Measurements from ENCODE around the gene KCND1.

KCND1 gene

DNA sequence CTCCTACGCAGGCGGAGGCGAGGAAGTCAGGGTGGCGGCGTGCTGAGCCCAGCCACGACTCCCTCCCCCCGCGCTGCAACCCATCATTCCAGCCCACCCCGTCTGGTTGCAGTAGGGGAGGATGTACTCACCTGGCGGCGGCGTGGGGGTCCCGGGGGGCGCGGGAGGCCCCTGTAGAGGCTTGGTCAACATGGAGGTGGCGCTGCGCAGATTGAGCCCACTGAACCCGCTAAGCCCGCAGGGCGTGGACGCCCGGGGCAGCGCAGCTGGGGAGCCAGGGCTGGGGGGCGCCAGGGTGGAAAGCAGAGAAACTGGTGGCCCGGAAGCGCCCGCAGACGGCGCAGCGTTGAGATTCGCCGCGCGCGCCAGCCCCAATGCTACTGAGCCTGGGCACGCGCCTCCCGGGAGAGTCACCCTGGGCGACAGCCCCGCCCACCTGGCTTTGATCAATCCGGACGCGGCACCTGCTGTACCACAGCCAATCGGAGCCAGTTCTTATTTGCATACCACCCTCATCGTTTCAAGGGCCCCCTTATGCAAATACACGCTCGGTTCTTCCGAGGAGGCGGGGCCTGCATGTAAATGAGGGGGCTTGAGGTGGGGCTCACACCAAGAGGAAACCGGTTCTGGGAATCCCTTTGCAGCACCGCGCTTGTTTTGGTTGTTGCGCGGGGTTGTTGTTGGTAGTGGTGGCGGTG, 52.9 kb downstream of the KCND1 start, which contains the start of gene PIM2 (continued):
- TF ChIP-seq KLF17 (tag by site-specific recombination; IDR thresholded peaks at IDR 0.05) (no peak), ZNF560 (tag by site-specific recombination; IDR thresholded peaks at IDR 0.05; ENCODE audit: borderline replicate concordance) (no peak), ZNF830 (tag by site-specific recombination; IDR thresholded peaks at IDR 0.05; ENCODE audit: low read depth) (no peak), ZNF426 (tag by site-specific recombination; IDR thresholded peaks at IDR 0.05) (no peak), ZNF501 (tag by site-specific recombination; IDR thresholded peaks at IDR 0.05) (0 out of 2 replicates have a peak, but pooled peaks have one; percentile 67), ZNF670 (tag by site-specific recombination; IDR thresholded peaks at IDR 0.05; ENCODE audit: low read depth) (no peak), ZNF157 (tag by site-specific recombination; IDR thresholded peaks at IDR 0.05) (no peak), ZNF366 (tag by site-specific recombination; conservative IDR thresholded peaks at IDR 0.05) (peak; percentile 77), ZNF398 (tag by site-specific recombination; IDR thresholded peaks at IDR 0.05) (peak; percentile 38; the same call in 1 of the 2 replicates), ZNF600 (tag by site-specific recombination; IDR thresholded peaks at IDR 0.05) (peak; percentile 65; the same call in 1 of the 2 replicates), OSR2 (tag by site-specific recombination; IDR thresholded peaks at IDR 0.05) (peak; percentile 64), ZNF561 (tag by site-specific recombination; IDR thresholded peaks at IDR 0.05; ENCODE audit: borderline replicate concordance) (0 out of 2 replicates have a peak, but pooled peaks have one; percentile 23), ZSCAN23 (tag by site-specific recombination; IDR thresholded peaks at IDR 0.05) (no peak), TSHZ1 (tag by site-specific recombination; IDR thresholded peaks at IDR 0.05; ENCODE audit: borderline replicate concordance) (no peak), SP2 (tag by site-specific recombination; IDR thresholded peaks at IDR 0.05) (peak; percentile 72), SP3 (tag by site-specific recombination; IDR thresholded peaks at IDR 0.05) (peak; percentile 68; the same call in 1 of the 2 replicates), ZNF610 (tag by site-specific recombination; IDR thresholded peaks at IDR 0.05; ENCODE audit: borderline replicate concordance) (no peak), ZNF391 (tag by site-specific recombination; IDR thresholded peaks at IDR 0.05; ENCODE audit: borderline replicate concordance, low read depth) (no peak), ZNF514 (tag by site-specific recombination; IDR thresholded peaks at IDR 0.05) (no peak), ZBTB7A (tag by site-specific recombination; IDR thresholded peaks at IDR 0.05; ENCODE audit: low read depth) (peak; percentile 30; the same call in 1 of the 2 replicates), ZNF626 (tag by site-specific recombination; IDR thresholded peaks at IDR 0.05) (no peak), KLF8 (tag by site-specific recombination; IDR thresholded peaks at IDR 0.05) (peak; percentile 32; the same call in 1 of the 2 replicates)
- TF ChIP-seq, protein P1, sequence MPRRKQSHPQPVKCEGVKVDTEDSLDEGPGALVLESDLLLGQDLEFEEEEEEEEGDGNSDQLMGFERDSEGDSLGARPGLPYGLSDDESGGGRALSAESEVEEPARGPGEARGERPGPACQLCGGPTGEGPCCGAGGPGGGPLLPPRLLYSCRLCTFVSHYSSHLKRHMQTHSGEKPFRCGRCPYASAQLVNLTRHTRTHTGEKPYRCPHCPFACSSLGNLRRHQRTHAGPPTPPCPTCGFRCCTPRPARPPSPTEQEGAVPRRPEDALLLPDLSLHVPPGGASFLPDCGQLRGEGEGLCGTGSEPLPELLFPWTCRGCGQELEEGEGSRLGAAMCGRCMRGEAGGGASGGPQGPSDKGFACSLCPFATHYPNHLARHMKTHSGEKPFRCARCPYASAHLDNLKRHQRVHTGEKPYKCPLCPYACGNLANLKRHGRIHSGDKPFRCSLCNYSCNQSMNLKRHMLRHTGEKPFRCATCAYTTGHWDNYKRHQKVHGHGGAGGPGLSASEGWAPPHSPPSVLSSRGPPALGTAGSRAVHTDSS (tag by site-specific recombination; IDR thresholded peaks at IDR 0.05) = 0 out of 2 replicates have a peak, but pooled peaks have one; percentile 46
- TF ChIP-seq, protein P2, sequence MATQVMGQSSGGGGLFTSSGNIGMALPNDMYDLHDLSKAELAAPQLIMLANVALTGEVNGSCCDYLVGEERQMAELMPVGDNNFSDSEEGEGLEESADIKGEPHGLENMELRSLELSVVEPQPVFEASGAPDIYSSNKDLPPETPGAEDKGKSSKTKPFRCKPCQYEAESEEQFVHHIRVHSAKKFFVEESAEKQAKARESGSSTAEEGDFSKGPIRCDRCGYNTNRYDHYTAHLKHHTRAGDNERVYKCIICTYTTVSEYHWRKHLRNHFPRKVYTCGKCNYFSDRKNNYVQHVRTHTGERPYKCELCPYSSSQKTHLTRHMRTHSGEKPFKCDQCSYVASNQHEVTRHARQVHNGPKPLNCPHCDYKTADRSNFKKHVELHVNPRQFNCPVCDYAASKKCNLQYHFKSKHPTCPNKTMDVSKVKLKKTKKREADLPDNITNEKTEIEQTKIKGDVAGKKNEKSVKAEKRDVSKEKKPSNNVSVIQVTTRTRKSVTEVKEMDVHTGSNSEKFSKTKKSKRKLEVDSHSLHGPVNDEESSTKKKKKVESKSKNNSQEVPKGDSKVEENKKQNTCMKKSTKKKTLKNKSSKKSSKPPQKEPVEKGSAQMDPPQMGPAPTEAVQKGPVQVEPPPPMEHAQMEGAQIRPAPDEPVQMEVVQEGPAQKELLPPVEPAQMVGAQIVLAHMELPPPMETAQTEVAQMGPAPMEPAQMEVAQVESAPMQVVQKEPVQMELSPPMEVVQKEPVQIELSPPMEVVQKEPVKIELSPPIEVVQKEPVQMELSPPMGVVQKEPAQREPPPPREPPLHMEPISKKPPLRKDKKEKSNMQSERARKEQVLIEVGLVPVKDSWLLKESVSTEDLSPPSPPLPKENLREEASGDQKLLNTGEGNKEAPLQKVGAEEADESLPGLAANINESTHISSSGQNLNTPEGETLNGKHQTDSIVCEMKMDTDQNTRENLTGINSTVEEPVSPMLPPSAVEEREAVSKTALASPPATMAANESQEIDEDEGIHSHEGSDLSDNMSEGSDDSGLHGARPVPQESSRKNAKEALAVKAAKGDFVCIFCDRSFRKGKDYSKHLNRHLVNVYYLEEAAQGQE (tag by site-specific recombination; IDR thresholded peaks at IDR 0.05) = 0 out of 2 replicates have a peak, but pooled peaks have one; percentile 23
- TF ChIP-seq, protein P3, sequence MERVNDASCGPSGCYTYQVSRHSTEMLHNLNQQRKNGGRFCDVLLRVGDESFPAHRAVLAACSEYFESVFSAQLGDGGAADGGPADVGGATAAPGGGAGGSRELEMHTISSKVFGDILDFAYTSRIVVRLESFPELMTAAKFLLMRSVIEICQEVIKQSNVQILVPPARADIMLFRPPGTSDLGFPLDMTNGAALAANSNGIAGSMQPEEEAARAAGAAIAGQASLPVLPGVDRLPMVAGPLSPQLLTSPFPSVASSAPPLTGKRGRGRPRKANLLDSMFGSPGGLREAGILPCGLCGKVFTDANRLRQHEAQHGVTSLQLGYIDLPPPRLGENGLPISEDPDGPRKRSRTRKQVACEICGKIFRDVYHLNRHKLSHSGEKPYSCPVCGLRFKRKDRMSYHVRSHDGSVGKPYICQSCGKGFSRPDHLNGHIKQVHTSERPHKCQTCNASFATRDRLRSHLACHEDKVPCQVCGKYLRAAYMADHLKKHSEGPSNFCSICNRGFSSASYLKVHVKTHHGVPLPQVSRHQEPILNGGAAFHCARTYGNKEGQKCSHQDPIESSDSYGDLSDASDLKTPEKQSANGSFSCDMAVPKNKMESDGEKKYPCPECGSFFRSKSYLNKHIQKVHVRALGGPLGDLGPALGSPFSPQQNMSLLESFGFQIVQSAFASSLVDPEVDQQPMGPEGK (tag by site-specific recombination; IDR thresholded peaks at IDR 0.05) = peak; percentile 88

Data from HEK293 (cell line).